PC-9 (cell line): ENCODE results near the gene CXCL1. TPM values are rescaled to one million over a fixed set of nuclear protein-coding genes. Genes with fewer than 3 reads are reported as not detected.

ENCODE experiments used
- BruUV-seq: library from RNA; stranded (reverse); fragments of 400-500 nt; replicated peaks from 2 replicates; lab custom pipeline; 2021; lab: Mats Ljungman, UMichigan
- CTCF ChIA-PET: fragments of 300-600 bp; sonication (Branson Sonifier 250); formaldehyde crosslinking; loops from one replicate; lab custom pipeline; 2022; ENCODE audit warnings: antibody characterized with exemption; lab: Charles Lee
- POLR2A ChIA-PET: fragments of 300-600 bp; sonication (Branson Sonifier 250); formaldehyde crosslinking; loops from one replicate; lab custom pipeline; 2022; ENCODE audit warnings: antibody characterized with exemption; ENCODE audit not compliant: unreplicated experiment; lab: Charles Lee
- DNase-seq, 2 experiments: peaks; one replicate each; pipeline versions ENCODE4 v3.0.0 to v3.0.0-alpha.2; 2015 to 2022; ENCODE audit warnings: mixed read lengths in 1 of 2
- H2AFZ ChIP-seq: fragments of 200-600 bp; sonication (generic); 2 replicates; pipeline ENCODE4 v1.8.1; 2017; ENCODE audit warnings: antibody characterized with exemption
- H3F3A ChIP-seq: fragments of 200-600 bp; sonication (generic); 2 replicates; pipeline ENCODE4 v1.8.1; 2017; ENCODE audit warnings: antibody characterized with exemption, mild to moderate bottlenecking, low read depth; ENCODE audit not compliant: insufficient read depth
- H3K27ac ChIP-seq: fragments of 200-600 bp; sonication (generic); 2 replicates; pipeline ENCODE4 v1.6.1; 2016; ENCODE audit warnings: mixed run types
- H3K27me3 ChIP-seq: fragments of 200-600 bp; sonication (generic); 2 replicates; pipeline ENCODE4 v1.6.1; 2016; ENCODE audit warnings: low read depth, mixed run types; ENCODE audit not compliant: insufficient read depth
- H3K36me3 ChIP-seq: fragments of 200-600 bp; sonication (generic); 2 replicates; pipeline ENCODE4 v1.6.1; 2016; ENCODE audit warnings: low read depth, mixed run types
- H3K4me1 ChIP-seq: fragments of 200-600 bp; sonication (generic); replicated peaks from 2 replicates; pipeline ENCODE4 v1.6.1; 2016; ENCODE audit warnings: mixed run types; ENCODE audit not compliant: insufficient read depth
- H3K4me2 ChIP-seq: fragments of 200-600 bp; sonication (generic); 2 replicates; pipeline ENCODE4 v1.6.1; 2017; ENCODE audit warnings: mixed run types
- H3K4me3 ChIP-seq: fragments of 200-600 bp; sonication (generic); 2 replicates; pipeline ENCODE4 v1.6.1; 2016; ENCODE audit warnings: mixed run types
- H3K79me2 ChIP-seq: fragments of 200-600 bp; sonication (generic); 2 replicates; pipeline ENCODE4 v1.6.1; 2017; ENCODE audit warnings: low read depth, mixed run types
- H3K9me2 ChIP-seq: fragments of 200-600 bp; sonication (generic); 2 replicates; pipeline ENCODE4 v1.8.1; 2017; ENCODE audit warnings: mild to moderate bottlenecking; ENCODE audit not compliant: insufficient read depth
- H3K9me3 ChIP-seq: fragments of 200-600 bp; sonication (generic); 2 replicates; pipeline ENCODE4 v1.8.1; 2016; ENCODE audit warnings: low read depth; ENCODE audit not compliant: insufficient read depth
- H4K20me1 ChIP-seq: fragments of 200-600 bp; sonication (generic); 2 replicates; pipeline ENCODE4 v1.8.1; 2017; ENCODE audit not compliant: insufficient read depth
- EZH2 ChIP-seq: fragments of 200-600 bp; sonication (generic); IDR thresholded peaks from 2 replicates; pipeline ENCODE4 v1.8.0; 2017; ENCODE audit warnings: antibody characterized with exemption, low read depth
- intact Hi-C: fragments of 100-400 bp; cut with micrococcal nuclease; formaldehyde crosslinking; loops from one replicate; pipeline ENCODE4 v1.10.0; 2022; ENCODE audit not compliant: unreplicated experiment
- total RNA-seq: library from RNA; stranded (reverse); gene quantifications from 2 replicates; pipeline ENCODE4 v1.2.3, GENCODE V29; 2021
- TF ChIP-seq, protein P1 (sequence below): fragments of 200-600 bp; sonication (generic); conservative IDR thresholded peaks from 2 replicates; pipeline ENCODE4 v1.6.1; 2017; ENCODE audit warnings: mixed run types, antibody characterized with exemption, mild to moderate bottlenecking, moderate library complexity

The CXCL1 gene
- total RNA-seq, 1 experiment from 2014 or later = 0.33 TPM

DNA sequence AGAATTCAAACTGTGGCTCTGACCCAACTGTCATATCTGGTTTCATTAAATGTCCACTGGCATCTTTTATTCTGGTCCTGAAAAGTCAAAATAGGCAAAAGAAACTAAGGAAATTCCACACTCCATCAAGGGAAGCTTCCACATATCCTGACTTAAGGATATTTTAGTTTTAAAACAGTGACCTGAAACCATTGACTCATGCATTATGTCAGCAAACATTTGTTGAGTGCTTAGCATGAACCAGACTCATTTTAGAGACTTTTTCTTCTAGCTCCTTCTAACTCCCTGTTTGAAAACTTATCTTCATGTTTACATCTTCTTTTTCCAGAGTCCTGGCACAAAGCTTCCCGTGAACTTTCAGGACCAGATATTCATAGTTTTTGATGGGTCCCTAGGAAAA, 6.9 kb upstream of the CXCL1 start:
- H3K36me3 ChIP-seq = no peaks in the 10 kb centered on the region
- no peaks in the 10 kb centered on the region for H3K27me3 ChIP-seq
- H3K4me2 ChIP-seq = no peak overlapping the region
- no peak overlapping the region for H3K4me3 ChIP-seq
- CTCF ChIA-PET = no interaction called here
- H3K4me1 ChIP-seq = no peaks in the 10 kb centered on the region
- no peaks in the 10 kb centered on the region for H4K20me1 ChIP-seq
- intact Hi-C loops = loop anchor here (5.0 kb wide), 1 partner anchor 135 kb away; no protein-coding TSS in a partner anchor
- DNase-seq = no peak
- POLR2A ChIA-PET = no interaction called here
- no peaks in the 10 kb centered on the region for H3K79me2 ChIP-seq
- H3K9me2 ChIP-seq = no peaks in the 10 kb centered on the region
- BruUV-seq = no TSS peak
- TF ChIP-seq, protein P1, sequence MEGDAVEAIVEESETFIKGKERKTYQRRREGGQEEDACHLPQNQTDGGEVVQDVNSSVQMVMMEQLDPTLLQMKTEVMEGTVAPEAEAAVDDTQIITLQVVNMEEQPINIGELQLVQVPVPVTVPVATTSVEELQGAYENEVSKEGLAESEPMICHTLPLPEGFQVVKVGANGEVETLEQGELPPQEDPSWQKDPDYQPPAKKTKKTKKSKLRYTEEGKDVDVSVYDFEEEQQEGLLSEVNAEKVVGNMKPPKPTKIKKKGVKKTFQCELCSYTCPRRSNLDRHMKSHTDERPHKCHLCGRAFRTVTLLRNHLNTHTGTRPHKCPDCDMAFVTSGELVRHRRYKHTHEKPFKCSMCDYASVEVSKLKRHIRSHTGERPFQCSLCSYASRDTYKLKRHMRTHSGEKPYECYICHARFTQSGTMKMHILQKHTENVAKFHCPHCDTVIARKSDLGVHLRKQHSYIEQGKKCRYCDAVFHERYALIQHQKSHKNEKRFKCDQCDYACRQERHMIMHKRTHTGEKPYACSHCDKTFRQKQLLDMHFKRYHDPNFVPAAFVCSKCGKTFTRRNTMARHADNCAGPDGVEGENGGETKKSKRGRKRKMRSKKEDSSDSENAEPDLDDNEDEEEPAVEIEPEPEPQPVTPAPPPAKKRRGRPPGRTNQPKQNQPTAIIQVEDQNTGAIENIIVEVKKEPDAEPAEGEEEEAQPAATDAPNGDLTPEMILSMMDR = no peak
- TF ChIP-seq EZH2 = no peak
- no peaks in the 10 kb centered on the region for H3K9me3 ChIP-seq
- H3F3A ChIP-seq = no peaks in the 10 kb centered on the region
- no peak overlapping the region for H3K27ac ChIP-seq
- no peak overlapping the region for H2AFZ ChIP-seq

DNA sequence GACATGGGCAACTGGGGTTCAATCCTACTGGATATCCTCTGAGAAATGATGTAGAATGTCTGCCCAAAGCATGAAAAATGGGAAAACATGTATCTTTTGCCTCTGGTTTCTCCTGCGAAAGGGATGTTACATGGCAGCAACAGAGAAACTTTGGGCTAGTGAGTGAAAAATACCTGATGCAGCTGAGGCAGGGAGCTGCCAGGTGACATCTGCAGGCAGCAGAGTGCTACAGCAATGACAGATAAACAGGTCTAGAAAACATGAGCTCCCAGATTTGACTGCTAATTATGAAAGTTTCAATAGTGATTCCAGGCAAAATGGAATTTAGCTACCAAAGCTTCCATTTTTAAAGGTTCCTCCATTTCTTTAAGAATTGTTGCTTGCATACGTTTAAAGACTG, 4.8 kb upstream of the CXCL1 start:
- TF ChIP-seq EZH2 = no peak
- TF ChIP-seq, protein P1 = peak; percentile 57; the same call in 1 of the 2 replicates
- no peak overlapping the region for H3K4me3 ChIP-seq
- no peak overlapping the region for H3K27ac ChIP-seq
- no peaks in the 10 kb centered on the region for H3K9me2 ChIP-seq
- H3K4me1 ChIP-seq = no peaks in the 10 kb centered on the region
- H3K9me3 ChIP-seq = no peaks in the 10 kb centered on the region
- H3K79me2 ChIP-seq = no peaks in the 10 kb centered on the region
- no peaks in the 10 kb centered on the region for H4K20me1 ChIP-seq
- H3K4me2 ChIP-seq = no peak overlapping the region
- intact Hi-C loops = loop anchor here (1.0 to 5.0 kb wide), 2 partner anchors 137 to 202 kb away; no protein-coding TSS in a partner anchor
- H3K27me3 ChIP-seq = no peaks in the 10 kb centered on the region
- no peak overlapping the region for H2AFZ ChIP-seq
- no TSS peak for BruUV-seq
- ChIA-PET POLR2A (interaction anchor here (0.6 kb wide), 2 partner anchors 124 to 201 kb away, joined by 3 to 8 read pairs; partner anchors contain the start of gene CXCL8), CTCF (interaction anchor here (0.5 to 0.7 kb wide), 3 partner anchors 188 to 606 kb away, joined by 3 to 8 read pairs (median 4); partner anchors contain the start of gene ANKRD17)
- no peaks in the 10 kb centered on the region for H3F3A ChIP-seq
- H3K36me3 ChIP-seq = no peaks in the 10 kb centered on the region
- DNase-seq = peak in 1 of 2 experiments; percentile 8

DNA sequence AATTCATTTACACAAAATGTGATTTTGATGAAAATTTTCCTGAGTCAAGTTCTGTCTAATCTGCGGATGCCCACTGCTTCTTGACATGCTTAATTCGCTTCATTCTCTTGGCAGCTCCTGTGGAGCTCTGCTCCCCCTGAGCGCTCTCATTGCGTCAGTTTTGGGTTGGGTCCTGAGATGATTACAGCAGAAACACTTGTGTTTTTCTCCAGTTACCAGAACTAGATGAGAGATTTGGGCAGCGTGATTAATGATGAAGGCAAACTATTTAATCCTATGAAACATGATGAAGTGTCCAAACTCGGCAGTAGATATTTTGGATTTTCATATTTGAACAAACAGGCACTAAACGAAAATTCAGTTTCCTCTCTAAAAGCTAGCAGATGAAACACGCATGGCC, 4.2 kb upstream of the CXCL1 start:
- H4K20me1 ChIP-seq = no peaks in the 10 kb centered on the region
- no peak overlapping the region for H3K4me2 ChIP-seq
- H3K9me2 ChIP-seq = no peaks in the 10 kb centered on the region
- H3K79me2 ChIP-seq = no peaks in the 10 kb centered on the region
- no peak for DNase-seq
- no TSS peak for BruUV-seq
- H2AFZ ChIP-seq = no peak overlapping the region
- POLR2A ChIA-PET = interaction anchor here (0.6 kb wide), 1 partner anchor 202 kb away, joined by 8 read pairs; no protein-coding TSS in a partner anchor
- H3K4me3 ChIP-seq = no peak overlapping the region
- CTCF ChIA-PET = interaction anchor here (0.5 to 0.7 kb wide), 3 partner anchors 188 to 606 kb away, joined by 3 to 8 read pairs (median 4); partner anchors contain the start of gene ANKRD17
- H3K36me3 ChIP-seq = no peaks in the 10 kb centered on the region
- H3K4me1 ChIP-seq = no peaks in the 10 kb centered on the region; the same call in 1 of the 2 replicates
- H3K27ac ChIP-seq = no peak overlapping the region
- H3K27me3 ChIP-seq = no peaks in the 10 kb centered on the region
- intact Hi-C loops = loop anchor here (1.0 to 5.0 kb wide), 3 partner anchors 138 to 523 kb away; no protein-coding TSS in a partner anchor
- H3K9me3 ChIP-seq = no peaks in the 10 kb centered on the region
- TF ChIP-seq, protein P1 = no peak
- TF ChIP-seq EZH2 = no peak
- H3F3A ChIP-seq = no peaks in the 10 kb centered on the region
